Cortex of kidney (tissue), 1 donor: ENCODE data around the gene SLC44A2.

Source experiments
- DNase-seq: peaks from one replicate; lab custom pipeline; 2025; lab: John Stamatoyannopoulos, UW

Gene SLC44A2

GRCh38 chr19:10625003-10625761 lies at the start of gene SLC44A2:
Gene SLC44A2 (plus strand): TSS chr19:10625553. CDS start chr19:10625634, 81 bp downstream.
- no peak for DNase-seq

- no peak for DNase-seq
Observed at GRCh38 chr19:10577951-10578350, 47.4 kb upstream of the SLC44A2 start.

- no peak for DNase-seq
Observed at GRCh38 chr19:10580979-10581631, 44.2 kb upstream of the SLC44A2 start.

- DNase-seq: no peak
Observed at GRCh38 chr19:10582091-10582490, 43.3 kb upstream of the SLC44A2 start.

- DNase-seq: no peak
Observed at GRCh38 chr19:10583036-10583776, 42.1 kb upstream of the SLC44A2 start.

- DNase-seq: no peak
Observed at GRCh38 chr19:10586396-10586795, 39.0 kb upstream of the SLC44A2 start.

GRCh38 chr19:10587022-10587838 lies 38.1 kb upstream of the SLC44A2 start, which contains the start of gene AP1M2:
Gene AP1M2 (minus strand): TSS chr19:10587312. CDS start chr19:10587231, 81 bp downstream.
- no peak for DNase-seq

- no peak for DNase-seq
Observed at GRCh38 chr19:10587839-10588150, 37.6 kb upstream of the SLC44A2 start.

- DNase-seq: no peak
Observed at GRCh38 chr19:10593148-10593547, 32.2 kb upstream of the SLC44A2 start.

- no peak for DNase-seq
Observed at GRCh38 chr19:10593820-10594637, 31.3 kb upstream of the SLC44A2 start.

GRCh38 chr19:10600149-10600548 lies 25.2 kb upstream of the SLC44A2 start:
- DNase-seq: no peak

GRCh38 chr19:10601999-10602329 lies 23.4 kb upstream of the SLC44A2 start:
- no peak for DNase-seq

GRCh38 chr19:10602330-10603083 lies 22.8 kb upstream of the SLC44A2 start:
- DNase-seq: no peak

GRCh38 chr19:10603084-10603872 lies 22.1 kb upstream of the SLC44A2 start:
- DNase-seq: no peak

GRCh38 chr19:10603873-10604459 lies 21.4 kb upstream of the SLC44A2 start:
- no peak for DNase-seq

GRCh38 chr19:10604460-10604980 lies 20.8 kb upstream of the SLC44A2 start:
- no peak for DNase-seq

GRCh38 chr19:10611907-10612306 lies 13.4 kb upstream of the SLC44A2 start:
- DNase-seq: no peak

GRCh38 chr19:10612499-10613119 lies 12.7 kb upstream of the SLC44A2 start:
- no peak for DNase-seq
